NCI-H69 (cell line): ENCODE data around the gene CHMP4B.
A peak's percentile ranks its signal among the peaks of the same experiment; 100 is the strongest.

ENCODE experiments used
- DNase-seq: peaks from one replicate; lab custom pipeline; 2025; lab: John Stamatoyannopoulos, UW

CHMP4B gene

DNA sequence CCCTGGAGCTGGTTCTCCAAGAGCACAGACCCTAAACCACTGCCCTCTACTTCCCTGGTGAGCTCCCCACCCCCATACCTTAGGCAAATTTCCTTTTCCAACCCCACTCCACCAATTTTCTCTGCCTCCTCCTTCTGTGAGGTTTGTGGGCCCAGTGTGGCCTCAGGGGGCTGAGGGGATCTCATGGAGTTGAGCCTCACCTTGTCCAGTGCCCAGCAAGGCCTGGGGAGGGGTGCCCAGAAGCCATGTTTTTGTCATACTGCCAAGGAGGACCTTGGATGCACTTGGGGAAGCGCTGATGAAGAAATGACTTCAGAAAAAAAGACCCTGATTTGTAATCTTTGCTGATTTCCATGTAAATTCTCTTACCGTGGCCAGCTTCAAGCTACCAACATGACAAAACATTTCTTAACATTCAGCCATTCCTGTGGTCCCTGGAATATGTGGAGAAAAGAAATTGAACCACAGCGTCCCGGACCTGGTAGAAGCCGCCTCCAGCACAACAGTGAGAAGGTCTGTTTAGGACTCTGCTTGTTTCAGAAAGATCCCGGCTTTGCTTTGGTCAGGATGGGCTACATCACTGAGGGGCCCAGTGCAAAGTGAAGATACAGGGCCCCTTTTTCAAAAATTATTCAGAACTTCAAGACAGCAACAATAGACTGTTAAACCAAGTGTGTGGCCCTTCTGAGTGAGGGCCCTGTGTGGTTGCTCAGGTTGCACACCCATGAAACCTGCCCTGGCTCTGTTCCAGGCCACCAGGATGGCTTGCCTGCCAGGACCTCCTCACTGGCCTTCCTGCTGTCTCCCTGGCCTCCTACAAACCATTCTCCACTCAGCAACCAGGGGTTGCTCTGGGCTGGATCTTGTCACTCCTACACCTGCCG is 52.5 kb downstream of the CHMP4B start:
- DNase-seq: no peak

DNA sequence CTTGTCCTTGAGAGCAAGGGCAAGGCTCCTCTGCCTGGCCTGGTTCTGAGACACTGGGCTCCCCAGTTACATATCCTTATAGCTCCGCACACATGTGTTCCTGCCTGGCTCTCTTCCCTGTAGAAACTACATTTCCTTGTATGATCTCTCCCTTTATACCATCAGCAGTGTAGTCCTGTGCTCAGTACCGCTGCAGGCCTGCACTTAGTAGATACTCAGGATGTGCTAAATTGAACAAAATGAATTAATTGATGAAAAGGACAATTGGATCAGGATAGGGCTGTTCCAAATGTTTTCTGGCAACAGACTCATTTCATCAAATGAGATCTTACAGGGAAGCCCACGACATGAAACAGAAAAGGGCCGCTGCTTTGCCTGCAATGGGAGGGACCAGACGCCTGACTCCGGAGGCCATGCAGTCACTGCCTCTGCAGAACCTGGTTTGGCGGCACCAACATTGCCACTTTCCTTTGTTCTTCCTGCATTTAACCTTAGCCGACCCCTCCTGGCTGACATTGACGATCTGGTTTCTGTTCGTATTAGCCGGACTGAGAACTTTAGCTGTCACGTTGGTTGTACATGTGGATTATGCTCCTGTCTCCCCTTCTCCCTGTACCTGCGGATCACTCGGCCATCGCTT is 53.3 kb downstream of the CHMP4B start:
- DNase-seq: no peak

DNA sequence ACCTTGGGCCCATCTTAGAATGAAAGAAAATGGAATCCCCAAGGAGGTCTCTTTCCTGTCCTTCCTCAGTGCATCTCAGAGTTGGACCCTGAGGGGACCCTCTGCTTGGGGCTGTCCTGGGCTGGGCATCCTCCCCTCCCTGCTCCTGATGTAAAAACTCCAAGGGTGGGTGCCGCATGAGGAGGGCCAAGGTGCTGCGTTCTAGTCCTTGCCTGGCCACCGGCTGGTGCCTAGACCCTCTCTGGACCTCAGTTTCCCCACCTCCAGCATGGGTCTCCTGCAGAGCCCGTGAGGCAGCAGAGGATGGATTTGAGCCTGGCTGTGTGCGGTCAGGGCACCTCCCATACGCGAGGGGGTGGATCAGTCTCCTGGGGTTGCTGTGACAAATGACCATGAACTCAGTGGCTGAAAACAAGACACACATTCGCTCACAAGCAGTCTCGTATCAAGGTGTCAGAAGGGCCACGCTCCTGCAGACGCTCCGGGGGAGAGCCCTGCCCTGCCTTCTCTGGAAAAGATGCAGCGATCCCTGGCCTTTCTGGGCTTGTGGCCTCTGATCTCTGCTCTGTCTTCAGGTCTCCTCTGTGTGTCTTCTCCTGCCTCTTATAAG is 54.7 kb downstream of the CHMP4B start:
- no peak for DNase-seq

DNA sequence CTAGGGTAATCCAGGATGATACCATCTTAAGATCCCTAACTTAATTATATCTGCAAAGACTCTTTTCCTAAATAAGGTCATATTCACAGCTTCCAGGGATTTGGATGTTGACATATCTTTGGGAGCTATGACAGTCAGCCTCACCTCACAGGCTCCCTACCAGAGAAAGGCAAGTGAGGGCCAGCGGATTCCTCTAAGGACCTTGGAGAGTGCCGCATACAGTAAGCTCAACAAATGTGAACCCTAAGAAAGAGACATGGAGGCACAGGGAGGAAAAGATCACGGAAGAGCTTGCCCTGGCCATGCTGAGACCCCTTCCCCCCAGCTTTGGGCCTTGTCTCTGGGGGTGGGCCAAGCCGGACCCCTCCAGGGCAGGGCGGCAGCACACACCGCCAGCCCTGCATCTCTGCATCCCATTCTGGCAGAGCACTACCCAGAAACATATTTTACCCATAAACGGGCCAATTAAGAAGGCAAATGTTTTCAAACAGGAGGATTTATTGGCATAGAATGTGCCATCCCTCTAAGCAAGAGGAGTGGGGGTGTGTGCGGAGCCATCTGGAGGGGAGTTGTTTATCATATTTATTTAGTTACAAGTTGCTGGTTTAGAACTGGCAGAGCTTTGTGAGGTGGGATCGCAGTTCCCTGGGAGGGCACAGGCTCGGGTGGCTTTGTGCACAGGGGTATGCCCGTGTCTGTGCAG is 55.4 kb downstream of the CHMP4B start:
- DNase-seq: peak; percentile 23

DNA sequence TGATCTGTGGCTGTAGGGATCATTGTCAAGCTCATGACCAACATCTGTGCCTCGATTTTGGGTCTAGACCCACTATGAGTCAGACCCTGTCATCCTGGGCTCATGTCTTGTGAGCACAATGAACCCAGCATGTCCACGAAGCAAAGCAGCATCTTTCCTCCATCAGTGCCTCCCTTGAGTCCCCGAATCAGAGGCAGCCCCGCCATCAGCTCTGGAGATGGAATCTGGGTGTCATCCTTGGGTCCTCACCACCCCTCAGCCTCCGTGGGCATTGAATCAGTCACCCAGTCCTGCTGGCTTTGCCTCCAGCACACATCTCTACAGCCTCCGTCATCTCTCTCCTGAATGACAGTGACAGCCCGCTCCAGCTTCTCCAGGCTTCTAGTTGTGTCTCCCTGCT is 56.9 kb downstream of the CHMP4B start:
- DNase-seq: no peak

DNA sequence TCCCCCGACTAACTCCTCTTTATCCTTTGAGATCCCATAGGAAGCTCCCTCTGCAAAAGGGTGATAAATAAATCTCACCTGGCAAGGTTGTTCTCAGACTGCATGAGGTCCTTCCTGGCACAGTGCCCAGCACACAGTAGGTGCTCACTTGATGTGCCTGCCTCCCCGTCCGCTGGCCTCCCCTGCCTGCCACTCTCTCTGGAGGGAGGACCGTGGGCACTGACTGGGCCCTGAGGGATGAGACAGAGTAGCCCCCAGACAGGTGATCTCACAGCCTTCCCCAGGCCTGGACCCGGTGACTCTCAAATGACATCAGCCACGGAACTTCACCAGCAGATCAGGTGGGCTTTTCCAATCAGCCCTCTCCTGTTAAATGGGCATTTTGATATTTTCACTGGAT is 57.4 kb downstream of the CHMP4B start:
- DNase-seq: no peak

DNA sequence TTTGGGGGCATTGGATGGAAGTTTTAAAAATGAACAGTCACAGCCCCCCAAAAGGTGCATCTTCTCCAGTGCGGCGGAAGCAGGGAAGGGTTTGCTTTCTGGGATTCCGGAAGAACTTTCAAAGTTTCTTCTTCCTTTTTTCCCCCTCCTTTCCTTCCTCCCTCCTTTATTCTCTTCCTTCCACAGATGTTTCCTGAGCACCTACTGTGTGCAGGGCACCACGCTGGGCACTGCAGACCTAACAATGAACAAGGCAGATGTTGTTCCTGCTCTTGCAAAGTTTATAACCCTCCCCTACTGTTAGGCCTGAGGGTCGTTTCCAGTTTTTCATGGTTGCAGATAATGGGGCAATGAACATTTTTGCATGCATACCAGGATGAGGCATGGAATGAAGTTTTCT is 58.1 kb downstream of the CHMP4B start:
- no peak for DNase-seq

DNA sequence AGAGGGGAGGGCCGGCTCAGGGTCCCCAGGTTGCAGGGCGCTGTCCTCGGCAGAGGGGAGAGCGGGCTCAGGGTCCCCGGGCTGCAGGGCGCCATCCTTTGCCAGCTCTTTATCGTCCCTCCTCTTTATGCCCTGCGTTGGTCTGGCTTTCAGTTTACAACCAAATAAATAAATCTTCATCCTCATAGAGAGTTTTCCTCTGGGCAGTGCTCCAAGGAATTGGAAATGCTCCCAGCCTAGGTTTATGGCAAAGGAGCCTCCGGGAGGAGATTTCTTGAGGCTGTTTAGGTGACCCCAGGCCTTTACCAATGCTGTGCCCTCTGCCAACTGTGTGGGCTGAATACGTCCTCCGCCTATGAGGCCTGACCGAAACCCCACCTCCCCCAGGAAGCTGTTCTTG is 60.2 kb downstream of the CHMP4B start:
- DNase-seq: no peak

DNA sequence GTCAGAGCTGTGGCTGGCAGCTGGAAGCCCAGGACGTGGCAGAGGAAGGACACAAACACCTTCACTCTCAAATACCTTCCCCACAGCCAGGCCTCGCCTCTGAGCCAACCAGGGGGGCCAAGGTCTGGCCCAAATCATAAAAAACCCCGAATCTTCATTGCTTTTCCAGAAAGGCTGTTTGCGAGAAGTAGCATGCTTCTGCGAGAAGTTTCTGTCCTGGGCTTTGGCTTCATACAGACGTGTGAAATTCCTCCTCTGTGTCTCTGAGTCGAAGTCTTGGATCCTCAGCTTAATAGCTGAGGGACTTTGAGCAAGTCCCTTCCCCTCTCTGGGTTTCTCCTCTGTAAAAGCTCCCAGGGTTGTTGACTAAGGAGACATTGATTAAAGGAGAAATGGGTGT is 63.0 kb downstream of the CHMP4B start:
- DNase-seq: no peak

DNA sequence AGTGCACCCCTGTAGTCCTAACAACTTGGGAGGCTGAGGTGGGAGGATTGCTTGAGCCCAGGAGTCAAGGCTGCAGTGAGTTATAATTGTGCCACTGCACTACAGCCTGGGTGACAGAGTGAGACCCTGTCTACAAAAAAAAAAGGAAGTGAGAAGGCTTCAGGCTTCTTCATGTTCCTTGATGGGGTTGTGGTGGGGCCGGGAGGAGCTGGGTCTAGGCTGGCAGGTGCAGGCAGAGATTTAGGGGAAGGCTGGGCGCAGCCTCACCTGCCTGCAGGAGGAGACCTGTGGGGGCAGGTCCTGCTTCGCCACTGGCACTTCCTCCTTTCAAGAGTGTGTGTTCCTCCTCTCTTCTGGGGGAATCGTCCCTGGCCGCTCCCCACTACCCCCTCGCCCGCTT is 63.9 kb downstream of the CHMP4B start:
- DNase-seq: no peak

DNA sequence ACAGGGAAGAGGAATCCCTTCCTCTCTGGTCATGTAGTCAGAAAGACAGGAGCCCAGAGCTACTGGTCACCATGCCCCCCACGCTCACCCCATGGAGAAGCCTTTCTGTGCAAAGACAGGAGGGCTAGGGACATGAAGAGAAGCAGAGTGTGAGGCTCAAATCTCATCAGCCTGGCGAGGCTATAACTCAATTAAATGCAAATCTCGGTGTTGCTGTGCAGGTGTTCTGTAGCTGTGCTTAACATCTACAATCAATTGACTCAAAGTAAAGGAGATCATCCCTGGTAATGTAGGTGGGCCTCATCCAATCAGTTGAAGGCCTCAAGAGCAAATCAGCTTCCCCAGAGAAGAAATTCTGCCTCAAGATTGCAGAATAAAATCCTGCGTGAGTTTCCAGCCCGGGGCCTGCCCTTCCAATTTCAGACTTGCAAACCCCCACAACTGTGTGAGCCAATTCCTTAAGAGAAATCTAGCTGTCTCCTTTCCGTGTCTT is 64.4 kb downstream of the CHMP4B start:
- DNase-seq: no peak

DNA sequence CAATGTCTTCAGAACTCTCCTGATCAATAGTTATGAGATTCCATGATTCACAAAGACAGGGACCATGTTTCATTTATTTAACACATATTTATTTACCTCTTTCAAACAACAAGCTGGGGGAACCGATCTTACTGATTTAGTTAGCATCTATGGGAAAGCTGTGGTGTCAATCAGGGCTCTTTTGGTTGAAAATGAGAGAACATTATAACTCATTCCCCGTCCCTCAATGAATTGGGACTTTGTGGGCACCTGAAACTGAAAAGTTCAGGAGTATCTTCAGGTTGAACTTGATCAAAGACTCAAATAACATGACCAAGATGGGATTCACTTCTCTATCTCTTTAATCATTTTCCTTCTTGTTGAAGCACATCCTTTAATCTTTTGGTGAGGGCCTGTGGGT is 67.4 kb downstream of the CHMP4B start:
- DNase-seq: no peak

DNA sequence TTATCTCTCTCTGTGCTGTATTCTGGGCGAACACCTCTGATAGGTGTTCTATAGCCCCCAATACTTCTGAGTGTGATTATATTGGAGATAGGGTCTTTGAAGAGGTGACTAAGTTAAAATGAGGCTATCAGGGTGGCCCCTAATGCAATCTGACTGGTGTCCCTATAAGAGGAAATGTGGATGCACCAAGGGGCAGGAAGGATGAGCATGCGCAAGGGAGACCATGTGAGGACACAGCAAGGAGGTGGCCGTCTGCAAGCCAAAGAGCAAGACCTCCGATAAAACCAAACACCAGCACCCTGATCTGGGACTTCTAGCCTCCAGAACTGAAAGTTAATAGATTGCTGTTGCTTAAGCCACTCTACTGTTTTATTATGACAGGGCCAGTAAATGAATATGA is 69.2 kb downstream of the CHMP4B start:
- no peak for DNase-seq

DNA sequence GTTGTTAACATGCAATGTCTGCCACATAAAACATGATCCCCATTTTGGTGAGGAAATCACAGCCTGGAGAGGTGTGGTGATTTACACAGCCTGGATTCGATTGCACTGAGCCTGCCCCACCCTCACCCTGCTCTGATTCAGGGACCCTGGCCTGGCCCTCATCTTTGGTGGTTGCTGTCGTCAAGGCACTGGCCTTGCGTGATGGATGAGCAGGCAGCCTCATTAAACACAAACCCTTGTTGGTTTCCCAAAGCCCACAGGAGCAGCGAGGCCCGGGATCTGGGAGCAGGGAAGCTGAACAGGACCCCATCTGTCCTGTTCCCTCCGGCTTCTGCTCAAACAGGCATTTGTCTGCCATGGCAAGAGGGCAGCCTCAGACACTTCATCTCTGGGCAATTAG is 70.8 kb downstream of the CHMP4B start:
- DNase-seq: no peak

DNA sequence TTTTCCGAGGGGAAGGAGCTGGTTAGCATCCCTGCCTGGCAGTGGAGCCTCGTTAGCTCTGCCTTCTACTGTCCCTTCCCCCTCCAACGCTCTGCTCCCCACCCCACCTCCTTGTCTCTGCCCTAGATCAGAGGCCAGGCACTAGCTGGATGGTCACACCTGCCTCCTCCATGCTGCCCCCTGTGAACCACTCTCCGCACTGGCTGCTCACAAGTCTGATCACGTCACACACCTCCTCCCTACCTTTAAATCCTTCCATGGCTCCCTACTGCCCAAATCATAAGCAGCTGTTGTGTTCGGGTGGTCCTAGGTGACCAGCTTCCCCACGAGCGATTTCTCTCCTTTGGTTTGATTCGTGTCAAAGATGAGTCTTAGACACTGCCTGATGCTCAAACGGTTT is 71.3 kb downstream of the CHMP4B start:
- no peak for DNase-seq

DNA sequence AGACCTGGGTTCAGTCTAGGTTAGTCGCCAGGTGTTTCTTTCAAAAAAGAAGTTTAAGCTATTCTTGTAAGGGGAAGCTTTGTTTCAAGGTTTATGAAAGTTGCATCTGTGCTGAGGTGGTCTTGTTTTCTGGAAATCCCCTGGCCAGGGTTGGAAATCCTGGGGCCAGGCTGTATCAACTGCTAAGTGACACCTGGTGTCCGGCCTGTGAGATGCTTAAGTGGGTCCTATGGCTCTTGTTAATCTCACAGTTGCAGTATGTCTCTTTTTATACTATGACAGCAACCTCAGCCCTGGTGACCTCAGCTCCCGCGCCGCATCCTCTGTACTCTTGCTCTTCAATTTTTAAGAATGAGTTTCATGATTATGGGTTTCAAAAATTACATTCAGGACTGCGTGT is 72.0 kb downstream of the CHMP4B start:
- no peak for DNase-seq

DNA sequence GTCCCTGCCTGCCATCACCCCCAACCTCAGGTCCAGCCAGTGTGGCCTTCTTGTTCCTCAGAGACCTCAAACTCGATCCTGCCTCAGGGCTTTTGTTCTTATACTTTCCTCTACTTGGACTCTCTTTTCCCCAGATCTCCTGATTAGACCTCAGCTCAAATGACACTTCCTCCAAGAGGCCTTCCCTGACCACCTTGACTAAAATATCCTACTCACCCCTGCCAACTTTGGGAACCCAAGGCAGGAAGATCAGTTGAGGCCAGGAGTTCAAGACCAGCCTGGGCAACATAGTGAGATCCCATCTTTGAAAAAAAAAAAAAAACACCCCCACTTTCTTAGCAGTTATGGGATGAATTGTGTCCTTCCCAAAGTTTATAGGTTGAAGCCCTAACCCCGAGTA is 73.5 kb downstream of the CHMP4B start:
- no peak for DNase-seq

DNA sequence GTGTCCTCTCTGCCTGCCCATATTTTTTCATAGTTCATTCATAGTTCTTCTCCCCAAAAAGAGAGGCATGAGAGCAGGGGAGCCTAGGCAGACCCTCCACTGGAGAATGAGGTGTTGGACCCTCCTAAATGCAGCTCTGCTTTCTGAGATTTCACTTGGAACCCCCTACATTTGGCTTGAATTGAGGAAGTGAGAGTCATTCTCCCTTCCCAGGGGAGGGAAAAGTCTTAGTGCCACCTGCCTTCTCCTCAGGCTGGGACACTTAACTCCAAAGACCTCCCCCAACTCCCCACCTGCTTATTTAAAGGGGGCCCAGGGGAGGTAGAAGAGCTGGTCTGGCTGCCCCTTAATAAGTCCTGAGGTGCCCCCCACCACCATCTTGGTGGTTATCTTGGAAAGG is 78.2 kb downstream of the CHMP4B start:
- no peak for DNase-seq

DNA sequence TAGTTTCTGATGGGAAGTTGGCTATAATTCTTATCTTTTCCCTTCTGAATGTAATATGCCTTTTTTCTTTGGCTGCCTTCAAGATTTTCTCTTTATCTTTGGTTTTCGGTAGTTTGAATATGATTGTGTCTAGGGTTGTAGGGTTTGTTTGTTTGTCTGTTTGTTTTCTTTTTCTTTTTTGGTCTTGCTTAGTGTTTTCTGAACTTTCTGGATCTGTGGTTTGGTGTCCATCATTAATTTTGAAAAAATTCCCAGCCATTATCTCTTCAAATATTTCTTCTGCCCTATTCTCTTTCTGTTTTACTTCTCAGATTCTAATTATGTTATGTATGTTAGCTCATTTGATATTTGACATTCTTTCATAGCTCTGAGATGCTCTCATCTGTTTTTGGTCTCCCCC is 79.4 kb downstream of the CHMP4B start:
- no peak for DNase-seq

DNA sequence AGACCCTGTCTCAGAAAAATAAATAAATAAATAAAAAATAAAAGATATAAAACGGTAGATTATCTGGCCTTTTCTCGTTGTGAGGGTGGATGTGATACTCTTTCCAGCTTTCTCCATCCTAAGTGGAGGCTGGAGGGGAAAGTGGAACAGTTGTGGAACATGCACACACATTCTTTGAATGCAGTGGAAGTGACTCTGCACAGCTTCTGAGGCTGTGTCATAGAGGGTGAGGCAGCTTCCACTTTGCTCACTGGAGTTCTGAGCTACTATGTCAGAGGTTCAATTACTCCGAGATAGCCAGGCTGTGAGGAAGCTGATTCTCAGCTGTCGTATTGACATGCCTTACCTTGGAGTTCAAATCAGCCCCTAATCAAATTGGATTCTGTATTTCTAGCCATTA is 82.2 kb downstream of the CHMP4B start:
- no peak for DNase-seq

DNA sequence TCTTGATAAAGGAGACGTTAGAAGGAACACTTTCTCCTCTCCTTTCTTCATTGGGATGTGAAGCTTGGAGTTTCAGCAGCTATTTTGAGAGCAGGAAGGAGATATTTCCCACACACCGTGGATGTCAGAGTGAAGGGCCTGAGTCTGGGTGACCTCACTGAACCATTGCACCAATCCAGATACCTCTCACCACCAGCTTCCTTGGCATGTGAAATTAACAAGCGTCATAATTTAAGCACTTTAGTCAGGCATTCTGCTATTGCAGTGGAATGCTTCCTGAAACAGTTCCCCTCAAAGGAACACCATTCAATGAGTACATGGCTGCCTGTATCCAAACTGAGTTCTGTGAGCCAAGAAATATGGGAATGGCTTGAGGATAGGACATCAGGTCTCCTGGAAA is 83.7 kb downstream of the CHMP4B start:
- DNase-seq: no peak

DNA sequence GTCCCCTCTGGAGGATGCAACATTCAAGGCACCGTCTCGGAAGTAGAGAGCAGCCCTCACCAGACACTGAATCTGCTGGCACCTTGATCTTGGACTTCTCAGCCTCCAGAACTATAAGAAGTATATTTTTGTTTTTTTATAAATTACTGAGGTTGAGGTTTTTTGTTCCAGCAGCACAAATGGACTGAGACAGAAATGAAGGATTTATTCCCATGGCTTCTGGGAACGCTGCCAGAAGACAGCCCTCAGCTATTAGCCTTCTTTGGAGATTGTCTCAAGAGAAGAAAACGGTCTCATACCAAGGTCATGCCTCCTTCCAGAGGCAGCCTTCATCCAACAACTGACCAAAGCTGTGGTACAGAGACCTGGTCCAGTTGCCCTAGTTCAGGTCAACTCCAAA is 85.4 kb downstream of the CHMP4B start:
- DNase-seq: peak; percentile 56
